HG03066 (cell line): ENCODE results near the gene VCAM1.
"Not testable (repeated sequence)": the region's sequence is repeated elsewhere in the genome, so short reads cannot be mapped to it uniquely, and the experiment has no call there.

Experiments used
- ATAC-seq: cut with Tn5 transposase; IDR thresholded peaks from one replicate; pipeline ENCODE4 v1.9.1; 2021; ENCODE audit warnings: low read depth; ENCODE audit not compliant: unreplicated experiment

Gene VCAM1

DNA sequence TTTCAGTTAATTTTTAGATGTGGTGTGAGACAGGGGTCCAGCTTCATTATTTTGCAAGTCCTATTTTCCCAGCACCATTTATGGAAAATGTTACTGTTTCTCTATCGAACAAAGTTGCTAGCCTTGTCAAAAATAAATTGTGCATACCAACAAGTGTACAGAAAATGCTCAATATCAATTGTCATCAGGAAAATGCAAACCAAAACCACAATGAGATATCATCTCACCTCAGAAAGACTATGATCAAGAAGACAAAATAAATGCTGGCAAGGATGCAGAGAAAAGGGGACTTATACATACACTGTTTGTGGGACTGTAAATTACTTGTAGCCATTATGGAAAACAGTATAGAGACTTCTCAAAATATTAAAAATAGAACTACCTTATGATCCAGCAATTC is 54.8 kb downstream of the VCAM1 start:
- no peak for ATAC-seq

DNA sequence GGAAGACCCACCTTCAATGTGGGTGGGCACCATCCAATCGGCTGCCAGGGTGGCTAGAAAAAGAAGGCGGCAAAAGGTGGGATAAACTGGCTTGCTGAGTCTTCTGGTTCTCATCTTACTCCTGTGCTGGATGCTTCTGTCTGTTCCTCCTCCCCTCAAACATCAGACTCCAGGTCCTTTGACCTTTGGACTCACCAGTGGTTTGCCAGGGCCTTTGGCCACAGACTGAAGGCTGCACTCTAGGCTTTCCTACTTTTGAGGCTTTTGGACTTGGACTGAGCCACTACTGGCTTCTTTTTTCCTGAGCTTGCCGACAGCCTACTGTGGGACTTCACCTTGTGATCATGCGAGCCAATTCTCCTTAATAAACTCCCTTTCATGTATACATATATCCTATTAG is 55.9 kb downstream of the VCAM1 start:
- ATAC-seq = no peak

DNA sequence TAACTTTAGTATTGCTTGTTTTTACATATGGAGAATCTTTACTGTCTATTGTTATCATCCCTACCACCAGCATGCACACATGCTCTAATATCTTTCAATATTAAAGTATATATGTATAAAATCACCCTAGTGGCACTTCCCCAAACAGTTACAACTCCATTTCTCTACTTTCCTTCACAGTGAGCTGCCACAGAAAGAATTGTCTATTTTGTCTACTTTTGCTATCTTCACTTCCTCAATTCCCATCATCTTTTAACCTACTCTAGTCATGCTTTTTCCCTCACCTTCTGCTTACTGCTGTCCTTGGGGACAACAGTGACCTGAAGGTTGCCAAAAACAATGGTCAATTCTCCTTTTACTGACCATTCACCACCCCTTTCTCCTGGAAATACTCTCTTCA is 59.2 kb downstream of the VCAM1 start:
- ATAC-seq = no peak

DNA sequence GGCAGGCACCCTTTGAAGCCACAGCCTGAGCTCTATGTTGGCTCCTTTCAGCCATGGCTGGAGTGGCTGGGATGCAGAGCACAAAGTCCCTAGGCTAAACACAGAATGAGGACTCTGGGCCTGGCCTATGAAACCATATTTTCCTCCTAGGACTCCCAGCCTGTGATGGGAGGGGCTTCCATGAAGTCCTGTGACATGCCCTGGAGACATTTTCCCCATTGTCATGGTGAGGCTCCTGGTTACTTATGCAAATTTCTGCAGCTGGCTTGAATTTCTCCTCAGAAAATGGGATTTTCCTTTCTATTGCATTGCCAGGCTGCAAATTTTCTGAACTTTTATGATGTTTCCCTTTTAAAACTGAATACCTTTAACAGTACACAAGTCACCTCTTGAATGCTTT is 61.3 kb downstream of the VCAM1 start:
- no peak for ATAC-seq

DNA sequence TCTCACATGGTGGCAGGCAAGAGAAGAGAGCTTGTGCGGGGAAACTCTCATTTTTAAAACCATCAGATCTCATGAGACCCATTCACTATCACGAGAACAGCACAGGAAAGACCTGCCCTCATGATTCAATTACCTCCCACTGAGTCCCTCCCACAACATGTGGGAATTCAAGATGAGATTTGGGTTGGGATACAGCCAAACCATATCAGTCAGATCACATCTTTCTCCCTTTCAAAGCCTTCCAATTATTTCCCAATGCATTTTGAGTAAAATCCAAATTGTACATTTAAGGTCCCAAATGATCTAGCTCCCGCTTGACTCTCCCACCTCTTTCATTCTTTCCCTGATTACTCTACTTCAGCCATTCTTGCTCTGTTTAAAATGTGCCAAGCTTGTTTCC is 62.2 kb downstream of the VCAM1 start:
- not testable (repeated sequence) for ATAC-seq

DNA sequence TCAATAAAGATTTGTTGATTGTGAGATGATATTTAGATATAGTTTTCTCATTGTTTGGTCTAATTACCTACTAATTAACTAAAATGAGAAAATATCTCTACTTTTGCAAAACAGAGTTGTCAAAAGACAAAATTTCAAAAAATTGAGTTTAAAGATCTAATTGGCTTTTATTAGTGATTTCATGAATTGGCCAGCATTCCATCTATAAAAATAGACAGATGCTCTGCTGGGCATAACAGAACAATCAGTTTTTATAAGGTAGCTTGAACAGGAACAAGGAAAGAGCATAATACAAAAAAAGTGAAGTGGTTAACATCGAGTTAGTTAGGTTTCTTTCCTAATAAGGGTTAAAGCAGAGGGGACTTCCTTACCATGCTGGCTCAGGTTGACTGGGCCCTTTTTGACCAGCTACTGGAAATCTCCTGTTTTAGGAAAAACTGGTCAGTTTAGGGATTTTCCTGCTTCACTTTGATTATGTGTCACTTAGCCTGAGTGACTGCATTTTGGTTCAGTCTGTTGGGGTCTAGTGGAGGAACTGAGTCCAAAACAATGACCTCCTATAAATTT is 63.0 kb downstream of the VCAM1 start:
- no peak for ATAC-seq

DNA sequence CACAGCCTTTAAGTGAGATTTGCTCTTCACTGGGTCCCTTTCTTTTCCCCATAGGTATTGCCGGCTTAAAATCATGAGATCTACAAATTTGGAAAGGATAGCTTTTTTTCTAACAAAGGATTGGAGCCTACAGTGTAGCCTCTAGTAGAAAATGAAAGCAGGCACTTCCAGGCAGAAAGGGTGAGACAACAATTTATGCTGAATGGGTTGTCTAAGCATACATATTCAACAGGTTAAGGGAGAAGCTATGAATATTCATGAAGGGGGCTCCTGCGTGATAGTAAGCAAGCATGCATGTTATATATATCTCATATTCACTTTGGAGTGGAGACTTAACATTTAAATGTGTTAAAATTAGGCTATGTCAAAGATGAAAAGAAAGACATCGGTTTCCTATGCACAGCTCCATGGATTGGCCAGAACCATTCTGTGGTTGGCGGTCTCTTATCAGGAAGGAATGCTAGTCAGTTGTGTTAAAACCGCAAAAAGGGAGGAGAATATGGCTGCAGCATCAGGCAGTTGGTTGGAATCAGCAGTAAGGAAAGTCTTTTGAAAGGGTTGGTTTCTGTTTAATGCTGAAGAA is 66.0 kb downstream of the VCAM1 start:
- no peak for ATAC-seq

DNA sequence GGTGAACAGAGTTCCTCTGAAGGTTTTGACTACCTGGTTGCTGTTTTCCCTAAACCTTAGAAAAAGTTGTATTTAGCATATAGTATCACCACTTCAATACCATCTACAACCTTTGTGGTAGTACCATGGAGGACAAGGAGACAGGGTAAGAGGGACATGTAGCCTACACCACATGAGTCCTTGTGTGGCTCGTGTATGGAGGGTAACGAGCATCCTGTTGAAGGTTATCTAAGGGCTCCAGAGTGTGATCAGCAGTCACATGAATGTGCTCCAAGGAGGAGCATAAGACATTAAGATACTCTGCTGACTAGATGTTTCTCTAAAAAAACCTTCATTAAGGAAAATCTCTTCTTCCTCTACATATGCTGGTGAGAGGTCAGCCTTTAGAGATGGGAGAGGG is 67.3 kb downstream of the VCAM1 start:
- no peak for ATAC-seq
